H1 (cell line): ENCODE data around the gene SNX30. TPM values are rescaled to one million over a fixed set of nuclear protein-coding genes. Genes with fewer than 3 reads are reported as not detected.

Source experiments
- CTCF ChIA-PET: fragments of 300-600 bp; sonication (Branson Sonifier 250); formaldehyde crosslinking; loops from one replicate; lab custom pipeline; 2021; ENCODE audit not compliant: partially characterized antibody; lab: Charles Lee
- POLR2A ChIA-PET: fragments of 300-600 bp; sonication (Branson Sonifier 250); formaldehyde crosslinking; loops from one replicate; lab custom pipeline; 2021; ENCODE audit warnings: inconsistent platforms; ENCODE audit not compliant: partially characterized antibody; lab: Charles Lee
- DNase-seq, 2 experiments: peaks; one replicate each; pipeline versions ENCODE4 v3.0.0 to v3.0.0-alpha.2; 2010 to 2022; ENCODE audit warnings: low spot score in 2 of 2, low read depth in 1 of 2, mixed read lengths in 1 of 2
- FAIRE-seq: peaks from 2 replicates; lab custom pipeline; 2011; peaks lifted over from hg19 to GRCh38; lab: Jason Lieb, UNC
- H2AFZ ChIP-seq: 2 replicates; pipeline ENCODE4 v1.8.1; 2012; ENCODE audit warnings: low read length, inconsistent platforms
- H2AK5ac ChIP-seq: 2 replicates; pipeline ENCODE4 v1.6.1; 2013; ENCODE audit warnings: low read depth, low read length
- H2BK120ac ChIP-seq: replicated peaks from 2 replicates; pipeline ENCODE3; 2013; ENCODE audit warnings: low read depth, low read length, inconsistent platforms
- H2BK12ac ChIP-seq: 2 replicates; pipeline ENCODE4 v1.6.1; 2013; ENCODE audit warnings: low read depth, low read length
- H2BK15ac ChIP-seq: 2 replicates; pipeline ENCODE4 v1.6.1; 2013; ENCODE audit warnings: low read length
- H2BK20ac ChIP-seq: 2 replicates; pipeline ENCODE4 v1.6.1; 2013; ENCODE audit warnings: low read length
- H2BK5ac ChIP-seq: 2 replicates; pipeline ENCODE4 v1.6.1; 2013; ENCODE audit warnings: low read depth, low read length
- H3K14ac ChIP-seq: 2 replicates; pipeline ENCODE4 v1.6.1; 2013; ENCODE audit warnings: inconsistent platforms; ENCODE audit not compliant: insufficient read length
- H3K18ac ChIP-seq: 2 replicates; pipeline ENCODE4 v1.6.1; 2013; ENCODE audit warnings: low read length; ENCODE audit errors: extremely low read depth
- H3K23ac ChIP-seq: 2 replicates; pipeline ENCODE4 v1.6.1; 2013; ENCODE audit warnings: inconsistent platforms; ENCODE audit not compliant: insufficient read length
- H3K23me2 ChIP-seq: 2 replicates; pipeline ENCODE4 v1.6.1; 2013; ENCODE audit warnings: low read depth, low read length
- H3K27ac ChIP-seq: 2 replicates; pipeline ENCODE4 v1.6.1; 2011; ENCODE audit warnings: low read depth, low read length, inconsistent platforms
- H3K27me3 ChIP-seq, 4 experiments: replicated peaks in 1 of 4; 1 replicate in 1 of 4; 2 replicates in 3 of 4; pipeline versions ENCODE4 v1.6.1 to v1.8.1; 2011 to 2013; ENCODE audit warnings: low read length in 3 of 4, mild to moderate bottlenecking in 3 of 4, inconsistent platforms in 2 of 4, mixed read lengths in 2 of 4, moderate library complexity in 1 of 4; ENCODE audit not compliant: control insufficient read depth in 3 of 4, insufficient read depth in 3 of 4; ENCODE audit errors: extremely low read depth in 1 of 4
- H3K36me3 ChIP-seq, 4 experiments: 2 replicates each; pipeline versions ENCODE4 v1.6.1 to v1.8.1; 2011 to 2013; ENCODE audit warnings: mild to moderate bottlenecking in 4 of 4, low read length in 3 of 4, moderate library complexity in 2 of 4, control low read depth in 1 of 4, inconsistent platforms in 1 of 4; ENCODE audit not compliant: insufficient read depth in 4 of 4, control insufficient read depth in 2 of 4
- H3K4ac ChIP-seq: replicated peaks from 2 replicates; pipeline ENCODE3; 2013; ENCODE audit warnings: low read length, low read depth, mixed read lengths, inconsistent platforms; ENCODE audit not compliant: insufficient read length
- H3K4me1 ChIP-seq, 4 experiments: replicated peaks in 1 of 4; 1 replicate in 1 of 4; 2 replicates in 3 of 4; pipeline versions ENCODE4 v1.6.1 to v1.8.1; 2011 to 2013; ENCODE audit warnings: low read length in 3 of 4, inconsistent platforms in 2 of 4, mixed read lengths in 1 of 4; ENCODE audit not compliant: insufficient read depth in 4 of 4, control insufficient read depth in 3 of 4
- H3K4me2 ChIP-seq, 2 experiments: 2 replicates each; pipeline versions ENCODE4 v1.6.1 to v1.8.1; 2011 to 2013; ENCODE audit warnings: low read depth in 2 of 2, low read length in 2 of 2, control low read depth in 1 of 2, inconsistent platforms in 1 of 2, mild to moderate bottlenecking in 1 of 2; ENCODE audit not compliant: insufficient read depth in 1 of 2
- H3K4me3 ChIP-seq, 4 experiments: fragments of 200-600, 300-600 bp in 1 of 4; sonication (generic), shearing (Covaris generic), sonication (Bioruptor Twin) in 1 of 4; 2 replicates each; pipeline versions ENCODE4 v1.5.1 to v1.8.1; 2011 to 2016; ENCODE audit warnings: low read length in 4 of 4, low read depth in 3 of 4, control low read depth in 2 of 4, inconsistent platforms in 2 of 4, mild to moderate bottlenecking in 2 of 4, mixed read lengths in 1 of 4, moderate library complexity in 1 of 4; ENCODE audit not compliant: insufficient read depth in 2 of 4; ENCODE audit errors: extremely low read depth in 1 of 4
- H3K56ac ChIP-seq: replicated peaks from 2 replicates; pipeline ENCODE3; 2013; ENCODE audit warnings: low read depth, mild to moderate bottlenecking, mixed read lengths, low read length, inconsistent platforms; ENCODE audit not compliant: insufficient read length
- H3K79me1 ChIP-seq: 2 replicates; pipeline ENCODE4 v1.6.1; 2013; ENCODE audit warnings: low read depth, low read length, control low read depth
- H3K79me2 ChIP-seq, 2 experiments: 2 replicates each; pipeline versions ENCODE4 v1.6.1 to v1.8.1; 2012 to 2013; ENCODE audit warnings: low read length in 2 of 2, mild to moderate bottlenecking in 2 of 2, inconsistent platforms in 1 of 2; ENCODE audit not compliant: insufficient read depth in 2 of 2, control insufficient read depth in 1 of 2
- H3K9ac ChIP-seq, 4 experiments: replicated peaks in 1 of 4; 1 replicate in 1 of 4; 2 replicates in 3 of 4; pipeline versions ENCODE4 v1.6.1 to v1.8.1; 2011 to 2013; ENCODE audit warnings: low read depth in 3 of 4, low read length in 3 of 4, control low read depth in 2 of 4, mild to moderate bottlenecking in 2 of 4, moderate library complexity in 2 of 4, inconsistent platforms in 1 of 4; ENCODE audit errors: extremely low read depth in 1 of 4
- H3K9me3 ChIP-seq, 2 experiments: 2 replicates each; pipeline versions ENCODE4 v1.6.1 to v1.8.1; 2012 to 2013; ENCODE audit warnings: mild to moderate bottlenecking in 2 of 2, moderate library complexity in 2 of 2, control low read depth in 1 of 2, inconsistent platforms in 1 of 2, low read depth in 1 of 2, low read length in 1 of 2, mixed read lengths in 1 of 2; ENCODE audit not compliant: insufficient read depth in 2 of 2
- H4K20me1 ChIP-seq, 2 experiments: replicated peaks in 1 of 2; 2 replicates each; pipeline versions ENCODE3 to v1.8.1; 2011 to 2013; ENCODE audit warnings: inconsistent platforms in 2 of 2, low read length in 2 of 2, mild to moderate bottlenecking in 1 of 2; ENCODE audit not compliant: insufficient read depth in 2 of 2, control insufficient read depth in 1 of 2
- H4K5ac ChIP-seq: 2 replicates; pipeline ENCODE4 v1.6.1; 2013; ENCODE audit warnings: low read length, low read depth, mixed read lengths, inconsistent platforms; ENCODE audit not compliant: insufficient read length
- H4K8ac ChIP-seq: 2 replicates; pipeline ENCODE4 v1.8.0; 2013; ENCODE audit warnings: mild to moderate bottlenecking, moderate library complexity, low read length, inconsistent platforms; ENCODE audit not compliant: insufficient read depth; ENCODE audit errors: extremely low read depth
- H4K91ac ChIP-seq: replicated peaks from 2 replicates; pipeline ENCODE3; 2013; ENCODE audit warnings: low read length, mixed read lengths, inconsistent platforms; ENCODE audit not compliant: insufficient read length
- CHD2 ChIP-seq: IDR thresholded peaks from 2 replicates; pipeline ENCODE4 v1.6.1; 2012; ENCODE audit warnings: low read length, improper control_type of control experiment
- SUZ12 ChIP-seq: fragments of 200-600 bp; sonication (generic); IDR thresholded peaks from 2 replicates; pipeline ENCODE4 v1.6.1; 2012; ENCODE audit warnings: mild to moderate bottlenecking, inconsistent platforms, low read length, moderate library complexity, mixed read lengths
- USF2 ChIP-seq: IDR thresholded peaks from 2 replicates; pipeline ENCODE4 v1.6.1; 2011; ENCODE audit warnings: low read length, improper control_type of control experiment
- WGBS, 2 experiments: shearing (Covaris generic) in 1 of 2; methylation state at CpG; one replicate each; pipeline versions ENCODE4 v1.1.6 to v1.1.7; 2013 to 2015; ENCODE audit warnings: low lambda C conversion rate in 2 of 2, mixed read lengths in 2 of 2, inconsistent platforms in 1 of 2, low coverage in 1 of 2, missing lambda C conversion rate in 1 of 2; ENCODE audit not compliant: insufficient replicate concordance in 2 of 2, insufficient coverage in 1 of 2, insufficient read length in 1 of 2; ENCODE audit errors: extremely low coverage in 1 of 2, missing lambda C conversion rate in 1 of 2; 5-methylcytosine and 5-hydroxymethylcytosine counted together
- polyA plus RNA-seq, 7 experiments: library from polyadenylated mRNA; depleted of rRNA in 3 of 7; stranded (reverse) in 5 of 7; unstranded in 2 of 7; fragments of >200 nt in 5 of 7; fragments of 200-250 nt in 2 of 7; gene quantifications; 1 replicate in 5 of 7; 2 replicates in 1 of 7; 4 replicates in 1 of 7; pipeline versions ENCODE4 v1.2.1 to v1.2.3, GENCODE V29; 2011 to 2013; ENCODE audit warnings: missing spikeins in 2 of 7, mixed read lengths in 2 of 7
- total RNA-seq: library from RNA; stranded (reverse); fragmentation: NEBNext Ultra II Directional; extraction: Animal tissue kit (Norgen Biotek cat#: 25700); gene quantifications from 2 replicates; pipeline ENCODE4 v1.2.1, GENCODE V29; 2021

The SNX30 gene
- total and polyA plus RNA-seq, 2 of the 8 experiments (the other 6 are each of a cell fraction or from before 2014, with no cell fraction given): 4.0 to 12.2 TPM

GRCh38 chr9:112820881-112821280 lies 70.3 kb downstream of the SNX30 start:
- Histone ChIP-seq H2AFZ (no peak overlapping the region), H3K18ac (no peak overlapping the region), H3K9me3 (no peaks in the 10 kb centered on the region), H3K27me3 (no peaks in the 10 kb centered on the region), H2BK15ac (no peak overlapping the region), H4K91ac (no peak overlapping the region), H3K79me2 (no peaks in the 10 kb centered on the region), H3K23me2 (no peaks in the 10 kb centered on the region), H4K20me1 (no peaks in the 10 kb centered on the region), H3K56ac (no peak overlapping the region), H3K4me1 (no peaks in the 10 kb centered on the region), H3K4ac (no peak overlapping the region), H4K5ac (no peak overlapping the region), H3K4me3 (no peak overlapping the region), H3K14ac (no peak overlapping the region), H3K23ac (no peak overlapping the region), H2BK12ac (no peak overlapping the region), H4K8ac (no peak overlapping the region), H2AK5ac (no peak overlapping the region), H3K36me3 (peaks cover 0 to 6% (median 0%) of the 10 kb centered on the region in 4 experiments; a peak in 2 of 8 replicates), H2BK120ac (no peak overlapping the region), H3K9ac (no peak overlapping the region), H3K27ac (no peak overlapping the region), H2BK20ac (no peak overlapping the region), H3K4me2 (no peak overlapping the region), H2BK5ac (no peak overlapping the region), H3K79me1 (no peaks in the 10 kb centered on the region; the same call in 1 of the 2 replicates)
- DNase-seq (no peak), FAIRE-seq (no peak)
- TF ChIP-seq USF2: no peak
- TF ChIP-seq SUZ12: no peak
- no peak for TF ChIP-seq CHD2
- 84% methylated on average over 4 of the region's 4 CpGs; no CpG with 5 or more reads in 1 of the 2 experiments for WGBS, 2 experiments
- POLR2A ChIA-PET: no interaction called here
- CTCF ChIA-PET: interaction anchor here (0.6 to 1.9 kb wide), 5 partner anchors 10 to 1241 kb away, joined by 3 to 12 read pairs (median 5); no protein-coding TSS in a partner anchor
